ENCODE measurements around the gene TMEM82.

The TMEM82 gene

DNA sequence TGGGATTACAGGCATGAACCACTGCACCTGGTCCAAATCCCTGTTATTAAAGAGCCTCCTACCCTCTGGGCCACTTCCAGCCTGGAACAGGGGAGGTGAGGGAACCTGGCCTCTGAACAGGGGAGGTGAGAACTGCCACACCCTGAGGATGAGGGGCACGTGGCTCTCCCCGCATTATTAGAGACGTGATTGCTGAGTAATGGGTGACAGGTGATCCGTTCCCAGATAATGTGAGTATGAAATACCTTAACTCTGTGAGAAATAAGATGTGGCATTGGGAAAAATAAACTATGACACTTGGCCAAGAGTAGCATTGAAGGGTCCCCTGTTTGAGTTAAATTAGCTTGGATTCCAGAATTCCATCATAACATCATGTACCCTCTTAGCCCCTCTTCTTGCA is 19.9 kb upstream of the TMEM82 start:
- no peak for DNase-seq

GRCh38 chr1:15722836-15723532 is 19.3 kb upstream of the TMEM82 start:
- no peak for DNase-seq

DNA sequence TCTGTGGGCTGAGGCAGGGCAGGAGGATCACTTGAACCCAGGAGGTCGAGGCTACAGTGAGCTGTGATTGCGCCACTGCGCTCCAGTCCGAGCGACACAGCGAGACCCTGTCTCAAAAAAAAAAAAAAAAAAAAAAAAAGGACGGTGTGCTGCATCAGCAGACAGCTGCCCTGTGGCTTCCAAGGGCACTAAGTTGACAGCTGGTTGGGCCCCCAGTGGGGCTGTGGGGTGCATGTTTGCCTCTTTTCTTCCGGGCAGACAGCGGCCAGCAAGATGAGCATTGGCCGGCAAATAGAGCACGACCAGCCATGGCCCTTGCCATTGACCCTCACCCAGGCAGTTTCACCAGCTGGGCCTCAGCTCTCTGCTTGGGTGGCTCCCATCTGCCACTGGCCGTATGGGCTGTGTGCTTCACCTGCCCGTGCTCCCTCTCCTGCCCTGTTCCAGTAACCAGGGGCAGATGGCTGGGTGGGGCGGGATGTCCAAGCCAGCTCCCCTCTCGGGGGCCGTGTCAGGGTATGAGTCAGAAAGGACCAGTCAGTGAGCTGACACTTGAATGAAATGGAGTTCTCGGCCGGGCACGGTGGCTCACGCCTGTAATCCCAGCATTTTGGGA is 18.6 kb upstream of the TMEM82 start:
- no peak for DNase-seq

GRCh38 chr1:15724949-15725880 is 17.1 kb upstream of the TMEM82 start:
- no peak for DNase-seq

DNA sequence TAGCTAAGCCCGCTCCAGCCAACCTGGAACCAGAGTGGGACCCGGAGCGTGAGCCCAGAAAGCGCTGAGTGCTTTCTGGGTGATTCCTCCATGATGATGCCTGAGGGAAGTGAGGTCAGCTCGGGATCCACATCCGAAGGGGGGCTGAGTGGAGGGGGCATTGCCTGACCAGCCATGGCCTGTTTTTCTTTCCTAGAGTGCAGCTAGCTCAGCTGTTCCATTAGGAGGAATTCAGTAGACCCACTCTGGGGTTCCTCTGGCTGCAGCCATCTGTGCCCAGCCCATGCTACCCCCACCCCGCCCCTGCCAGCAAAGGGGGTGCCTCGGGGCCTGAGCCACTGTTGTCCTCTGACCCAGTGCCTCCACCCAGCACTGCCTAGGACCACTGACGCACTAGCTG is 15.8 kb upstream of the TMEM82 start:
- DNase-seq: no peak

DNA sequence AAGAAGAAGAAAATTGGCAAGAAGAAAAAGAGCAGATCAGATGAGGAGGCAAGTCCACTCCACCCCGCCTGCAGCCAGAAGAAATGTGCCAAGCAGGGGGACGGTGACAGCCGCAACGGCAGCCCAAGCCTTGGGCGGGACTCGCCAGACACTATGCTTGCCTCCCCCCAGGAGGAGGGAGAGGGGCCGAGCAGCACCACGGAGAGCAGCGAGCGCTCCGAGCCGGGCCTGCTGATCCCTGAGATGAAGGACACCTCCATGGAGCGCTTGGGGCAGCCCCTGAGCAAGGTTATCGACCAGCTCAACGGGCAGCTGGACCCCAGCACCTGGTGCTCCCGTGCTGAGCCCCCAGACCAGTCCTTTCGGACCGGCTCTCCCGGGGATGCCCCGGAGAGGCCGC is 15.3 kb upstream of the TMEM82 start:
- DNase-seq: no peak

DNA sequence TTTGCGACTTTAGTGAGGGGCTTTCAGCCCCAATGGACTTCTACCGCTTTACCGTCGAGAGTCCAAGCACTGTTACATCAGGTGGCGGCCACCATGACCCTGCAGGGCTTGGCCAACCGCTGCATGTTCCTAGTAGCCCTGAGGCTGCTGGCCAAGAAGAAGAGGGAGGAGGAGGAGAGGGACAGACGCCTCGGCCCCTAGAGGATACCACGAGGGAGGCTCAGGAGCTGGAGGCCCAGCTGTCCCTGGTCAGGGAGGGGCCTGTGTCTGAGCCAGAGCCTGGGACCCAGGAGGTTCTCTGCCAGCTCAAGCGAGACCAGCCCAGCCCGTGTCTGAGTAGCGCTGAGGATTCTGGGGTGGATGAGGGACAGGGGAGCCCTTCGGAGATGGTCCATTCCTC is 14.9 kb upstream of the TMEM82 start:
- DNase-seq: no peak

DNA sequence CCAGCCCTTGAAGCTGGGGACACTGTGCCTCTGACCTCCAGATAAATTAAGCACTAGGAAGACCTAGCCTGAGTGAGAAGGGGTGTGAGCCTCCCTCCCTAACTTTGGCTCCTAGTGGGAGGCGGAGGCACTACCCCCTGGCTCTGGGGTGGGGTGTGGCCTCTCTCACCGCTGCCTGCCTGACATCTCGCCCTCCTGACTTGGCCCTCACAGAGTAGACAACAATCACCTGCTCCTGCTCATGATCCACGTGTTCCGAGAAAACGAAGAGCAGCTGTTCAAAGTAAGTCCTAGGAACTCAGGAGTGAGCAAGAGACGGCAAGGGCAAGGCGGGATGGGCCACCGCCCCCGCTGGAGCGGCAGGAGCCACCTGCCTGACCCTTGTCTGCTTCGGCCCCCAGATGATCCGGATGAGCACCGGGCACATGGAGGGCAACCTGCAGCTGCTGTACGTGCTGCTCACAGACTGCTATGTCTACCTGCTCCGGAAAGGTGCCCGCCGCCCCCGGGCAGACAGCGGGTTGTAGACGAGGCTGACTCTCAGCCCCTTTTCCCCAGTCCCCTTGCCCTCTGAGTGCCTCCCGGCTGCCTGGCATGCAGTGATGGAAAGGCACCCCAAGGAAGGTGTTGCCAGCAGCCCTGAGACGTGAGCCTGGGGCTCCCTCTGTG is 14.3 kb upstream of the TMEM82 start:
- no peak for DNase-seq

DNA sequence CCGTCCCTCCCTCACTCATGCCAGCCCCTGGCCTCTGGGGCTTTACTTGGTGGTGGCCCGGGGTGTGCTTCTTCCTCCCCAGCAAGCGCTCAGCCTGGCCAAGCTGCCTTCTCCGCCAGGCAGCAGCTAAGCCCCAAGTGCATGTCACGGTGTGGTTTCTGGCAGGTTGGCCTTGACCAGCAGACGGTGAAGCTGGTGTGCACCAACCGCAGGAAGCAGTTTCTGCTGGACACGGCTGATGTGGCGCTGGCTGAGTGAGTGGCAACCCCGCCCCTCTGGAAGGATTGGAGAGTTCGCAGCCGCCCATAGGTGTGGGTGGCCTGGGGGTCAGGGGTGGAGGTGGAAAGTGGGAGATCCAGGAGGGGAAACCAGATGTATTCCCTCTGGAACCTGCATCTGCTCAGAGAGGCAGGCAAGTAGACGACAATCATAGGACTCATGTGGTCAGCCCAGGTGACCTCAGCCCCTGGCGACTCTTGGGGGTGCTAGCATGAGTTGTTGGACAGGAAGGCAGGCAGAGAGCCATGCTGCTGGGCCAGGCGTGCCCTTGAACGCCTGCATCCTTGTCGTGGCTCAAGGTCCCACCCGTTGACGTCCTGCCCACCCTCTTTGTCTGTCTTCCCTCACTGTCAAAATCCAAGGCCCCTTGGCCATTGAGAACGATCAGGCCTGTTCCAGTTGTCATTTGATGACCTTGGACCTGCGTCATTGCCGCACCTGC is 13.2 kb upstream of the TMEM82 start:
- DNase-seq: no peak

DNA sequence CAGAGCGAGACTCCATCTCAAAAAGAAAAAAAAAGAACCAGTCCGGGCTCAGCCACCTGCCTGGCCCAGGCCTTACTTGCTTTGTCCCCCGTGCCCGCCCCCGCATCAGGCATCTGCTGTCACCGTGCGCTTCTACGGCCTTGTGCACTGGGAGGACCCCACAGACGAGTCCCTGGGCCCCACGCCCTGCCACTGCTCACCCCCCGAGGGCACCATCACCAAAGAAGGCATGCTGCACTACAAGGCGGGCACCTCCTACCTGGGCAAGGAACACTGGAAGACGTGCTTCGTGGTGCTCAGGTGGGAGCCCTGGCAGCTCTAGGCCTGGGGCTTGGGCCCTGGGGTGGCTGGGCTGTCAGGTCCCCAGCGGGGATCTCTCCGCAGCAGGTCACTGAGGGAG is 11.9 kb upstream of the TMEM82 start:
- no peak for DNase-seq

DNA sequence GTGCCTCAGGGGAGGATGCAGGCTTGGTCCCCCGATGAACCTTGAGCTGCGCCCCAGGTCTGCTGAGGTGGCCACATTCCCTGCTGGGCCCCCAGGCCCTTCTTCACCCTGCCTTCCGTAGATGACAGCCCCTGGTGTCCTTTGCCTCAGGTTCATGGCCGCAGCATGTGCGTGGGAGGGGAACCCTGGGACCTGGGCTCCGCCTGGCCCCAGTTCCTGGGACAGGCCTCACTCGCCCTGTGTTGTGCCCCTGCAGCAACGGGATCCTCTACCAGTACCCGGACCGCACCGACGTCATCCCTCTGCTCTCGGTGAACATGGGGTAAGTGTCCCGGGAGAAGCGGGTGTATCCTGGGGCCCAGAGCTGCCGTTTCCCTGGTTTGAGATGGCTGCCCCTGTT is 11.4 kb upstream of the TMEM82 start:
- no peak for DNase-seq

DNA sequence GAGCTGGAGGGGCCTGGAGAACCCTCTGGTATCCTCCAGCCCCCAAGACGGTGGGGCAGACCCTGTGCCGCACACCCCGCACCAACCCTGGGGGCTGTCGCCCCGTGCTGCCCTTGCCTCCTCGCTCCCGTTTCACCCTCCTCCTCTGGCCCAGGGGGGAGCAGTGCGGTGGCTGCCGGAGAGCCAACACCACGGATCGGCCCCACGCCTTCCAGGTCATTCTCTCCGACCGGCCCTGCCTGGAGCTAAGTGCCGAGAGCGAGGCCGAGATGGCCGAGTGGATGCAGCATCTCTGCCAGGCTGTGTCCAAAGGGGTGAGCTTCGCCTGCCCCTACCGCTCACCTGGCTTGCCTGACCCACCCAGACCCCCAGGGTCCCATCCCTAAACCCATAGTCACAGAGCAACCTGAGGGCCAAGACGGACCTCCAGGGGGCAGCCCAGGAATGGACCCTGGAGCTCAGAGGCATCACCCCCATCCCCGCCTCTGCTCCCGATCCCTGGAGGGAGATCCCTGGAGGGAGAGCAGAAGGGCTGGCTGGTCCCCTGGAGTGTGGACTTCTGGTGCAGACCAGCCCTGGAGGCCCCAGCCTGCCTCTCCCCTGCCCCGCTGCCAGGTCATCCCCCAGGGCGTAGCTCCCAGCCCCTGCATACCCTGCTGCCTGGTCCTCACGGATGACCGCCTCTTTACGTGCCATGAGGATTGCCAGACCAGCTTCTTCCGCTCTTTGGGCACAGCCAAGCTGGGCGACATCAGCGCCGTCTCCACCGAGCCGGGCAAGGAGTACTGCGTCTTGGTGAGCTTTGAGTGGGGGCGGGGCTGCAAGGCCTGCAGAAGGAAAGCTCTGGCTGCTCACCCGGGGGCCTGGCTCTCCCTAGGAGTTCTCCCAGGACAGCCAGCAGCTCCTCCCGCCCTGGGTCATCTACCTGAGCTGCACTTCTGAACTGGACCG is 10.3 kb upstream of the TMEM82 start:
- no peak for DNase-seq

GRCh38 chr1:15732686-15733081 is 9.6 kb upstream of the TMEM82 start:
- no peak for DNase-seq

DNA sequence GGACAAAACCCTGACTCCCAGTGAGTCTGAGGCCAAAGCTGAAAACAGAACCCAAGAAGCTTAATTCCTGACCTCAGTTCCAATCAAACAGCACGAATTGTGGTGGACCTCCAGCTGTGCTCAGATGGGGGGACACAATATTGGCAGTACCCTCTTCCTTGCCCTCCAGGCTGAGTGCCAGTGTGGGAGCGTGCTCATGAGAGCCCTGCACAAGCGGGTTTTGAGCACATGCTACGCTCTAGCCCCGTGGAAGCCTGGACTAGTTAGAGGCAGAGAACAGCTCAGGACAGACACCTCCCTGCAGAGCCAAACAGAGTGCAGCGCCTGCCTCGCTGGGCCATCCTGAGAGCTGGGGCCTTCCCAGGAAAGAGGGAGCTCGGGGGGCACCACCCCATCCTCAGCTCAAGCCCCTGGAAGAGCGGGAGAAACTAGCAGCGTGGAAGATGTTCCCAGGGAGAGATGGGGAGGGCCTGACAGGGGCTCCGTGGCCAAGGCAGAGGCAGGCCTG is 9.0 kb upstream of the TMEM82 start:
- DNase-seq: no peak

GRCh38 chr1:15733726-15734226 is 8.5 kb upstream of the TMEM82 start:
- no peak for DNase-seq

- DNase-seq: no peak
Observed at GRCh38 chr1:15734296-15734695, 8.0 kb upstream of the TMEM82 start.

DNA sequence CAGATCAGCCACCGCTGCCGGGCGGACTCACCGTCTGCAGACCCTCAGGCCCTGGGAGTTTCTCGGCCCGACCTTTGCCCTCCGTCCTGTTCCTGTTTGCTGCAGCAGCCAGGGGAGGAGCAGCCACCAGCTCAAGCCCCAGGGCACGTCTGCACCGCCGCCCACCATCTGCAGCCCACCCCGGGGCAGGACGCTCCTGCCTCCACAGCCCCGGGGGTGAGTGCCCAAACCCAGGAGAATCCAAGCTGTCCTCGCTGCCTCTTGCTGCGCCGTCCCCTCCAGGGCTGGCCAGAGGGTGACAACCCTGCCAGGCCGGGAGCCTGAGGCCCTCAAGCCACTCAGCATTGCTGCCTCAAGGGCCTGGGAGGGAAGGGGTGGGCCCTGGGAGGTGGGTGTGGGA is 7.4 kb upstream of the TMEM82 start:
- DNase-seq: no peak

- DNase-seq: no peak
Observed at GRCh38 chr1:15735304-15736037, 6.8 kb upstream of the TMEM82 start.

- DNase-seq: no peak
Observed at GRCh38 chr1:15736038-15736891, 6.0 kb upstream of the TMEM82 start, which contains the start of gene SLC25A34. SLC25A34 (plus strand) TSS chr1:15736258; CDS start chr1:15736486, 228 bp downstream.
